Renal cortical epithelial cell (primary cell): ENCODE measurements around the gene SV2C. TPM values are rescaled to one million over a fixed set of nuclear protein-coding genes. Genes with fewer than 3 reads are reported as not detected.
"Not testable (repeated sequence)": the region's sequence is repeated elsewhere in the genome, so short reads cannot be mapped to it uniquely, and the experiment has no call there.

Source experiments
- DNase-seq: peaks from one replicate; pipeline ENCODE4 v3.0.0-alpha.2; 2011; ENCODE audit warnings: low read depth
- total RNA-seq: library from RNA; depleted of rRNA; stranded (reverse); fragments of >200 nt; gene quantifications from 2 replicates; pipeline ENCODE4 v1.2.3, GENCODE V29; 2014

Gene SV2C
- total RNA-seq = not detected in 2 replicates

- DNase-seq = no peak
Measured at GRCh38 chr5:76082772-76083554, at the start of gene SV2C. TSS of gene SV2C (plus strand) at chr5:76083383. CDS start at chr5:76131751, 48,368 bp downstream.

GRCh38 chr5:76037736-76038151 lies 45.4 kb upstream of the SV2C start:
- not testable (repeated sequence) for DNase-seq

- DNase-seq = no peak
Measured at GRCh38 chr5:76038212-76038611, 45.0 kb upstream of the SV2C start.

- DNase-seq = no peak
Measured at GRCh38 chr5:76040806-76041205, 42.4 kb upstream of the SV2C start.

- peak; percentile 3 for DNase-seq
Measured at GRCh38 chr5:76041863-76042262, 41.3 kb upstream of the SV2C start.

- DNase-seq = no peak
Measured at GRCh38 chr5:76046741-76047140, 36.4 kb upstream of the SV2C start.

GRCh38 chr5:76050134-76050533 lies 33.0 kb upstream of the SV2C start:
- DNase-seq = no peak

- no peak for DNase-seq
Measured at GRCh38 chr5:76062502-76063041, 20.6 kb upstream of the SV2C start.

- DNase-seq = no peak
Measured at GRCh38 chr5:76065258-76065657, 17.9 kb upstream of the SV2C start.

- no peak for DNase-seq
Measured at GRCh38 chr5:76069061-76069735, 14.0 kb upstream of the SV2C start.

GRCh38 chr5:76074487-76075065 lies 8.6 kb upstream of the SV2C start:
- DNase-seq = no peak

- no peak for DNase-seq
Measured at GRCh38 chr5:76081811-76082771, 1.1 kb upstream of the SV2C start.

GRCh38 chr5:76083555-76084495 lies 642 bp downstream of the SV2C start:
- DNase-seq = no peak

- DNase-seq = no peak
Measured at GRCh38 chr5:76084496-76085242, 1.5 kb downstream of the SV2C start.

- no peak for DNase-seq
Measured at GRCh38 chr5:76085243-76085579, 2.0 kb downstream of the SV2C start.

- no peak for DNase-seq
Measured at GRCh38 chr5:76086095-76086494, 2.9 kb downstream of the SV2C start.

GRCh38 chr5:76089156-76089555 lies 6.0 kb downstream of the SV2C start:
- DNase-seq = not testable (repeated sequence)

- DNase-seq = no peak
Measured at GRCh38 chr5:76091351-76091750, 8.2 kb downstream of the SV2C start.

GRCh38 chr5:76099286-76099702 lies 16.1 kb downstream of the SV2C start:
- DNase-seq = no peak

GRCh38 chr5:76099756-76100155 lies 16.6 kb downstream of the SV2C start:
- DNase-seq = no peak
